Vagina (tissue), 2 donors: Measurements from ENCODE around the gene GEMIN8. TPM values are rescaled to one million over a fixed set of nuclear protein-coding genes. Genes with fewer than 3 reads are reported as not detected.
A peak's percentile ranks its signal among the peaks of the same experiment; 100 is the strongest.

ENCODE experiments used
- DNase-seq, 2 donors: peaks; one replicate each; pipeline ENCODE4 v3.0.0-alpha.2; 2017; ENCODE audit errors: extremely low spot score in 2 of 2
- H3K27ac ChIP-seq: fragments of 200-600 bp; sonication (generic); one replicate; pipeline ENCODE4 v1.5.1; 2019
- H3K27me3 ChIP-seq: fragments of 200-600 bp; sonication (generic); one replicate; pipeline ENCODE4 v1.5.1; 2019
- H3K36me3 ChIP-seq, 2 donors: fragments of 200-600 bp; sonication (generic); one replicate each; pipeline ENCODE4 v1.5.1; 2017 to 2019
- H3K4me1 ChIP-seq: fragments of 200-600 bp; sonication (generic); one replicate; pipeline ENCODE4 v1.5.1; 2019
- H3K4me3 ChIP-seq, 2 donors: fragments of 200-600 bp; sonication (generic); 1 replicate in 1 of 2; 2 replicates in 1 of 2; pipeline ENCODE4 v1.5.1; 2016 to 2019
- H3K9me3 ChIP-seq: fragments of 200-600 bp; sonication (generic); one replicate; pipeline ENCODE4 v1.5.1; 2019
- CTCF ChIP-seq, 3 experiments: fragments of 450-650 bp in 2 of 3; fragments of 200-600 bp in 1 of 3; sonication (generic) in 1 of 3; IDR thresholded peaks; one replicate each; pipeline ENCODE4 v1.5.1; 2017 to 2019; ENCODE audit warnings: antibody characterized with exemption in 3 of 3, mild to moderate bottlenecking in 2 of 3, moderate library complexity in 2 of 3
- POLR2A ChIP-seq, 2 donors: fragments of 450-650 bp; IDR thresholded peaks; one replicate each; pipeline ENCODE4 v1.6.1; 2017; ENCODE audit warnings: antibody characterized with exemption in 2 of 2, mild to moderate bottlenecking in 2 of 2, moderate library complexity in 2 of 2
- POLR2AphosphoS5 ChIP-seq, 2 donors: sonication (generic); formaldehyde crosslinking; IDR thresholded peaks; one replicate each; pipeline ENCODE4 v1.9.0; 2017; ENCODE audit warnings: antibody characterized with exemption in 2 of 2, mild to moderate bottlenecking in 2 of 2, low read depth in 1 of 2; ENCODE audit not compliant: insufficient read depth in 1 of 2
- intact Hi-C: fragments of 100-400 bp; cut with DNase I; formaldehyde crosslinking; loops from one replicate; pipeline ENCODE4 v1.15.1; 2023
- total RNA-seq: library from RNA; depleted of rRNA; stranded (reverse); fragments of >200 nt; gene quantifications from one replicate; pipeline ENCODE4 v1.2.3, GENCODE V29; 2016

GEMIN8 gene
- total RNA-seq, 1 donor from 2014 or later, result 16.5 TPM

DNA sequence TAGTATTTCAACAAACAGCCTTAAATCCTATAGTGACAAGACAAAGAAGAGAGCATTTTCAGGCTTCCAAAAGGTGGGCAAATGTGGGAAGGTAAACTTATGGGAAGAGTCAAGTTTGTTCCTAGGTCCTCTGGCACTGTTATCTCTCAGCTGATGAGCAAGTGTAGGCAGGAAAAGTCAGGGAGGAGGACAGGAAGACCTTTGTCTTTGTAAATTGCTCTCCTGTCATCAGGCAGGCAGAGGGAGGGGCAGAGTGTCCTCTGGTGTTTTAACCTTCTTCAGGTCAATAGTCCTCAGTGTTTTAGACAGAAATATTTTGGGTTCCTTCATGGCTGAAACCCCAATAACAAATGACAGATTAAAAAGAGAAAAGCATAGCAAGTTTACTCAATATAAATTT, 13.5 kb upstream of the GEMIN8 start:
- Histone ChIP-seq H3K4me3 (no peak overlapping the region), H3K4me1 (no peaks in the 10 kb centered on the region), H3K9me3 (no peaks in the 10 kb centered on the region), H3K36me3 (no peaks in the 10 kb centered on the region), H3K27ac (no peak overlapping the region), H3K27me3 (no peaks in the 10 kb centered on the region)
- DNase-seq, result no peak
- no peak for TF ChIP-seq POLR2A (IDR thresholded peaks at IDR 0.05)
- no peak for TF ChIP-seq POLR2AphosphoS5 (IDR thresholded peaks at IDR 0.05; ENCODE audit: insufficient read depth in 1 of 2, low read depth in 1 of 2)
- no peak for TF ChIP-seq CTCF (IDR thresholded peaks at IDR 0.05)
- intact Hi-C loops, result no loop called here

GRCh38 chrX:14039344-14039743, 9.7 kb upstream of the GEMIN8 start:
- TF ChIP-seq POLR2A (IDR thresholded peaks at IDR 0.05), result no peak
- TF ChIP-seq POLR2AphosphoS5 (IDR thresholded peaks at IDR 0.05; ENCODE audit: insufficient read depth in 1 of 2, low read depth in 1 of 2), result no peak
- TF ChIP-seq CTCF (IDR thresholded peaks at IDR 0.05), result peak; percentile 62 to 73 (median 69)
- Histone ChIP-seq H3K27me3 (no peaks in the 10 kb centered on the region), H3K36me3 (no peaks in the 10 kb centered on the region), H3K9me3 (no peaks in the 10 kb centered on the region), H3K4me3 (no peak overlapping the region), H3K4me1 (no peaks in the 10 kb centered on the region), H3K27ac (no peak overlapping the region)
- intact Hi-C loops, result loop anchor here (10.0 kb wide), 1 partner anchor 525 kb away; no protein-coding TSS in a partner anchor
- no peak for DNase-seq

DNA sequence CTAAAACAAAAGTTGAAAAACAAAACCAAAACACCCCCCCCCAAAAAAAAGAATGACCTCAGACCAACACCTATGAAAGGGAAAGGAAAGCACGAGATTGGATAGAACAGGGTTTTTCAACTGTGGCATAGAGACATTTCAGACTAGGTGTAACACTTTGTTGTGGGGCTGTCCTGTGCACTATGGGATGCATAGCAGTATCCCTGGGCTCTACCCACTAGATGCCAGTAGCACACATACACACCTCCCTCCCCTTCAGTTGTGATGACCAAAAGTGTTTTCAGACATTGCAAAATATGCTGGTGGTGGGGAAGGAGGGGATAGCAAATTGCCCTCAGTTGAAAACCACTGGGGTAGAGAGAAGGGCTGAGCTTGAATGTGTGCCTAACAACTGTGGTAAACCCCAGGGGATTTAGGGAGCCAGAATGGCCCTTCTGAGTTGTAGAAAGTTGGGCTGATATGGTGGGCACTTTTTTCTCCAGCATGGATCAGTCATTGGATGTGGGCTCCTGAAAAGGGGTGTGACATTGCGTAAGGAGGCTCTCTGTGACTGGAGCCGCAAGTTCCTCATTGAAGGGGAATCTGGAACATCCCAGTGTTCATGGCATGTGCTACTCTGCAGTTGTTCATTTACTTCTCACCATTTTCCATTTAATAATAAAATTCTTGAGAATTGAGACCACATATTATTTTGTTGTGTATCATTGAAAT, 8.8 kb upstream of the GEMIN8 start:
- H3K36me3 ChIP-seq, result no peaks in the 10 kb centered on the region
- TF ChIP-seq CTCF (IDR thresholded peaks at IDR 0.05), result no peak
- TF ChIP-seq POLR2A (IDR thresholded peaks at IDR 0.05), result no peak
- no peak for TF ChIP-seq POLR2AphosphoS5 (IDR thresholded peaks at IDR 0.05; ENCODE audit: insufficient read depth in 1 of 2, low read depth in 1 of 2)
- H3K9me3 ChIP-seq, result no peaks in the 10 kb centered on the region
- no peak for DNase-seq
- H3K4me3 ChIP-seq, result no peak overlapping the region
- no peaks in the 10 kb centered on the region for H3K4me1 ChIP-seq
- H3K27ac ChIP-seq, result no peak overlapping the region
- intact Hi-C loops, result loop anchor here (10.0 kb wide), 1 partner anchor 524 kb away; no protein-coding TSS in a partner anchor
- no peaks in the 10 kb centered on the region for H3K27me3 ChIP-seq

DNA sequence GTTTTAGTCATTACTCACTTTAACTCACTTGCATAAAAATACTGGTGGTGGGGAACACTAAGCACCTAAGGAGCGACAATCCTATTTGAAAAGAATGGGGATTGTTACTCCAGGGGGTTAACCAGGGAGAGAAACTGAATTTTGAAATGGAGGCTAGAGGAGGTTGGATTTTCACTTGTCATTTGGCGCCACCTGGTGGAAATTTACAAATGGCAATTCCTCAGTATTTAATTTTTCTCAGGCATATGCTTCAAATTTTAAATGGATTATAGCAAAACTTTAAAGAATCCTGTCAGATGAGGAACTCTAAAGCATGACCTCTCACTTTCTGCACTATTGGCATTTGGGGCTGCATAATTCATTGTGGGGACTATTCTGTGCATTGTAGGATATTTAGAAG, 2.7 kb upstream of the GEMIN8 start:
- intact Hi-C loops, result loop anchor here (5.0 to 10.0 kb wide), 3 partner anchors 280 to 518 kb away; no protein-coding TSS in a partner anchor
- Histone ChIP-seq H3K4me1 (peaks cover 9% of the 10 kb centered on the region), H3K9me3 (no peaks in the 10 kb centered on the region), H3K27me3 (no peaks in the 10 kb centered on the region), H3K36me3 (no peaks in the 10 kb centered on the region), H3K27ac (peak overlapping the region; percentile 4), H3K4me3 (no peak overlapping the region)
- TF ChIP-seq POLR2AphosphoS5 (IDR thresholded peaks at IDR 0.05; ENCODE audit: insufficient read depth in 1 of 2, low read depth in 1 of 2) (peak in 1 of 2 donors; percentile 22), POLR2A (IDR thresholded peaks at IDR 0.05) (no peak), CTCF (IDR thresholded peaks at IDR 0.05) (peak; percentile 53 to 77 (median 75))
- DNase-seq, result no peak

- no peak for TF ChIP-seq POLR2A (IDR thresholded peaks at IDR 0.05)
- TF ChIP-seq POLR2AphosphoS5 (IDR thresholded peaks at IDR 0.05; ENCODE audit: insufficient read depth in 1 of 2, low read depth in 1 of 2), result no peak
- no peak for TF ChIP-seq CTCF (IDR thresholded peaks at IDR 0.05)
- Histone ChIP-seq H3K27me3 (no peaks in the 10 kb centered on the region), H3K9me3 (no peaks in the 10 kb centered on the region), H3K4me3 (peak overlapping the region; percentile 50 to 57), H3K4me1 (peaks cover 9% of the 10 kb centered on the region), H3K36me3 (no peaks in the 10 kb centered on the region), H3K27ac (peak overlapping the region; percentile 71)
- intact Hi-C loops, result loop anchor here (5.0 to 10.0 kb wide), 3 partner anchors 278 to 515 kb away; no protein-coding TSS in a partner anchor
- DNase-seq, result no peak
Observed at GRCh38 chrX:14030174-14030530, 460 bp upstream of the GEMIN8 start.
